HG03196 (cell line): ENCODE results near the gene LRRC49.
"Not testable (repeated sequence)": the region's sequence is repeated elsewhere in the genome, so short reads cannot be mapped to it uniquely, and the experiment has no call there.

Experiments used
- ATAC-seq: cut with Tn5 transposase; IDR thresholded peaks from one replicate; pipeline ENCODE4 v1.9.1; 2021; ENCODE audit not compliant: unreplicated experiment

The LRRC49 gene

DNA sequence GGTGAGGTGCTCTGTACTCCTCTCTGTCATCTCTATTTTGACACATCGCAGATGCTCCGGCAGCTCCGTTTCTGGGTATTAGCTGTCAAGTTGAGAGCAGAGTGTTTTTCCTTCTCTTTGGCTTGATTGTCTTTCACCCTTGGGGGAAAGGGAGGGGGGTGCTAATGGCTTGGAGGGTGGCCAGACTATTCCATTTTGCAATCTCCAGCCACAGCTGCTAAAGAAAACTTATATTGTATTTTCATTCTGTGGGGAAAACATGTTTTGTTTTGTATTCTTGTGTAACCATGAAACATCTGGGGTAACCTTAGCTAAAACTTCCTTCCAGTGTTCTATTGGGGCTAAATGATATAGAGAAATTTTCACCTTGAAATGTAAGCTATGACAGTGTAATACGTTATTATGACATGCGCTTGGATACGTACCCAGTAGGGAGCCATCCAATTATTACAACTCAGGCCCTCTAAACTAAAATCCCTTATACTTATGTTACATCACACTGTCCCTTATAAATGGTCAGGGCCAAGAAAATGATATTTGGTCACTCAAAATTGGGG, 24.6 kb upstream of the LRRC49 start:
- ATAC-seq = no peak

DNA sequence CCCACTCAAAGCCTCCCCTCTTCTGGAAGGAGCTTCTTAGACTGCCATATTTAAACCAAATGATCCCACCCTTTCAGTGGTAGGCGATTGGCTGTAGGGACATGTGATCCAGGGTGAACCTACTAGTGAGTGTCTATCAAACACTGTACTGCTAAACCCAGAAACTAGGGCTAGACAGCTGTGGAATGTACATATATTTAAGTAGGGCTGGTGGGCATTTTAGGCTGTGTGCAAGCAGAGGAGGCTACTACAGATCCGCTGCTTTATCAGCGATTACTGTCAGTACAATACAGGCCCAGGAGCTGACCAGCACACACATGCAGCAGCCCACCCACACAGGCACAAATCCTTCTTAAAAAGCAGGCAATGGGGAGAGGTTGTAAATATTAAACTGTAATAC, 23.3 kb upstream of the LRRC49 start:
- no peak for ATAC-seq

DNA sequence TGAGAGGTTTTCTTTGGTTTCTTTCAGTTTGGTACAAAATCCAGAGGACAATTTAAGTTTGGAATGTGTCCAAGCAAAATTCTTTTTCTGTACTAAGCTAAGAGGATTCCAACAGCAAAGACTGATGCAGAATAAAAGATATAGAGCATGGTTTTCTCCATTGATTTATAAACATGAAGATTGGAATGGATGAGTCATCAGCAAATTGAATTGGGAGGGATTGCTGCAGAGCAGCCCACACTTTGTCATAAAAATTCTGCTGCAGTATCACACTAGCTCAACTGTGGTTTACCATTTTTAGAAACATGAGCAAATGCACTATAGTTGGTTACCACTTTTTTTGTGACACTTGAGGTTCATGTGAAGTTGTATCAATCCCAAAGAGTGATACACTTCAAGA, 22.6 kb upstream of the LRRC49 start:
- no peak for ATAC-seq

DNA sequence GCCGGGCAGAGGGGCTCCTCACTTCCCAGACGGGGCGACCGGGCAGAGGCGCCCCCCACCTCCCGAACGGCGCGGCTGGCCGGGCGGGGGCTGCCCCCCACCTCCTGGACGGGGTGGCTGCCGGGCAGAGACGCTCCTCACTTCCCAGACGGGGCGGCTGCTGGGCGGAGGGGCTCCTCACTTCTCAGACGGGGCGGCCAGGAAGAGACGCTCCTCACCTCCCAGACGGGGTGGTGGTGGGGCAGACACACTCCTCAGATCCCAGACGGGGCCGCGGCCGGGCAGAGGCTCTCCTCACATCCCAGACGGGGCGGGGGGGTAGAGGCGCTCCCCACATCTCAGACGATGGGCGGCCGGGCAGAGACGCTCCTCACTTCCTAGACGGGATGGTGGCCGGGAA, 21.1 kb upstream of the LRRC49 start:
- ATAC-seq = not testable (repeated sequence)

DNA sequence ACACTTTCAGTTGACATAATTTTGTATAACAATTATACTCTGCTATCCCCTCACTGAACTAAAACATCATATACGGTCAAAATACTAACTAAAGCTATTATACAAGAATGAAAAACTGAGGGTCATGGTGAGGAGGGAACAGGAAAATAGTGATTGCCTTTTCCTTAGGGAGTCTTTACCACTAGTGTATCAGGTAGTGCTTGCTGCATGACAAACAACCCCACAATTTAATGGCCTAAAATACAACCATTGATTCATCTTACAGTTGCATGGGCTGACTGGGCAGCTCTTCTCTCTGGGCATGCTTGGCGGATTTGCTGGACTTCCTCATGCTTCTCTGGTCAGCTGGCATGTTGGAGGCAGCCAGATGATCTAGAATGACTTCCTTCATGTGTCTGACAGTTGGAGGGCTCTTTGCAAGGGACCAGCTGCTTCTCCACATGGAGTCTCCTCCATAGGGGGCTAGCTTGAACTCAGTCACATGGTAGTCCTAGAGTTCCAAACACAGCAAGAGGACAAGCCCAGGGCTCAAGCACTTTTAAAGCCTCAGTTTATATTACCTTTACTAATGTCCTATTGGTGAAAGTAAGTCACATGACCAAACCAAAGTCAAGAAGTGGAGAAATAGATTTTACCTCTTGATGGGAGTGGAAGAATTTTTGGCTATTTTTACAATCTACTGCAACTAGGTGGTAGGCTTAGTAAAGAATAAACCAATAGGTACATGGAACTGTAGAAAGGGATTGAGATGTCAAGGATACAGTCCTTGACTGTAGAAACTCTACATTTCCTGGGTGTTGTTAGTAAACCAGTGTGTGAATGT, 19.2 kb upstream of the LRRC49 start:
- no peak for ATAC-seq

DNA sequence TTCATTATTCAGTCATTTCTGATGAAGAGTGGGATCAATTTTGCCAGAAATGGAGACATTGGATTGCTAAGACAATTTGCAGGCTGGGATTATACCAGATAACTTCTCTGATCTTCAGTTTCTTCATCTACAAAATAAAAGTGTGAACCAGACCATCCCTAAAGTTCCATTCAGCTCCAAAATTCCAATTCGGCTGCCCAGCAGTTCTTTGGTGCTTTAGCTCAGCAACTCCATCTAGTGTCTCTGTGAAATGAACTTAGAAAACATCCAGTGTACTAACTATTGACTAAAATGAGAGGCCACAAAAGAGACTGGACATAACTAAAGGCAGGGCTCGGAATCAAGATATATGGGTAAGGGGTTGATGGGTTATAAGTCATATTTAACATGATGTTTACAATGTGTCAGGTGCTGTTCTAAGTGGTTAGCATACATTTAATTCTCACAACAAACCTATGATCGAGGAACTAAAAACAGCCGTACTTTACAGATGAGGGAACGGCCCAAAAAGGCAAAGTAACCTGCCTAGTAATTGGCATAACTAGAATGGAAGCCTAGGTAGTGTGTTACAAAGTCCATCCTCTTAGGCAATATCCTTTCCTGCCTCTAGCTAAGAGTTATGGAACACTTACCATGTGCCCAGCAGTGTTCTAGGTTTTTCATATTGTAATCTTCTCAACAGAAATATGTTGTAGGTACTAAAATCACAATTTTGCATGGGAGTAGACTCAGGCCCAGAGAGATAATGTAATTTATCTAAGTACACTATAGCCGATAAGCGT, 17.4 kb upstream of the LRRC49 start:
- ATAC-seq = no peak

DNA sequence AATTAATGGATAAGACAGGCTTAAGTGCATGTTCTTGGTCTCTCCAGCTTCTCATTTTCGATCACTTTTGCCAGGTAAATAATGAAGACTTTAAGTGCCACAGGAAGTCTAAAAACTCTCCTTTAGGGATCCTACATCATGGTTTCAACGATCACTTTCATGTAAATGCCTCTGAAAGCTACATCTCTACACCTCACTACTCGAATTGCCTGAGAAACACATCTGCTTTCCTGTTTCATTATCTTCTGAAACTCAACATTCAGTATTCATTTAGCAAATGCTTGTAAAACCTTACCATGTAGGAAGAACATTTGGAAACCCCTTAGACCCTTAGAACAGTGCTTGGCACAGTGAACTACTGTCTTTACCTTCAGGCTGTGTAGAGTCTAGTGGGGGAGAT, 16.6 kb upstream of the LRRC49 start:
- ATAC-seq = no peak

DNA sequence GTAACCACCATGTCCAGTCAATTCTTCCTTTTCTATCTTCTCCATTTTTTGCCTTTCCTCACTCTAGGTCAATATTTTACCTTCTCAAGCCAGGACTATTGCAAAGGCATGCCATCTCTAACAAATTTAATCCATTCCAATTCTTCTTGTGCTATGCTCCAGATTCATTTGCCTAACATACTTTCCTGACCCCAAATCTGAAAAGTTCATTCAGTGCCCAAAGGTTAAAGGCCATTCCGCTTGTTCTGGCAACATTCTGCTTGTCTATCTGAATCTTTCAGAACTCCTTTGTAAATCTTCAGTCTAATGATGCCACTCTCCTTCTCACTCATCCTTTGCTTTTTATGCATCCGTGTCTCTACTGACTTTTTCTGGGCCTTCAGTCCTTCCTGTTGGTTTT, 15.9 kb upstream of the LRRC49 start:
- ATAC-seq = no peak

DNA sequence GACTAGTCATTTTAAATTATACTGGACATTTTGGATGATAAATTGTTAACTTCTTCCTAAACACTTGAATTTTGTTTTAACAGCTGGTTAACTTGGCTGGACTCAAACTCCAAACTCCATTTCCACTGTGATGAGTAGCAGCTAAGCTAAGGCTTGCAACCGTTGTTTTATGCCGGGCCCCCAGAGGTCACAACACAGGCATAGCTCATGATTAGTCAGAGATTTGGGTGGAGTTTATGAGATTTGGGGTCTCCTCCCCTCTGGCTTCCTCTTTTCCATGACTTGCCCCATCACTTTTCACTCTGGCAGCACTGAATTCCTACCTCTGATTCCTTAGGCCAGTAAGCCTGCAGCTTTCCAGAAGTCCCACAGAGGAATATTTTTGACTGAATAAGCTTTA, 13.2 kb upstream of the LRRC49 start:
- ATAC-seq = no peak

DNA sequence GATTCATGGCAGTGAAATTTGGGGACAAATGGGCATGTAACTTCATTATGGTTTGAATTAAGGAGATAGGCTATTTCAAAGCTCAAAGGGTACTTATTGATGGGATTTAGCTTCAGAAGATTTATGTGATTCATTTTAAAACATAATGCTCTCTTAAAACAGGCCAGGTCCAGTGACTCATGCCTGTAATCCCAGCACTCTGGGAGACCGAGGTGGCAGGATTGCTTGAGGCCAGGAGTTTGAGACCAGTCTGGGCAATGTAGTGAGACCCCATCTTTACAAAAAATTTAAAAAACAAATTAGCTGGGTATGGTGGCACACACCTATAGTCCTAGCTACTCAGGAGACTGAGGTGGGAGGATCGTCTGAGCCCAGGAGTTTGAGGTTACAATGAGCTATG, 11.8 kb upstream of the LRRC49 start:
- no peak for ATAC-seq

DNA sequence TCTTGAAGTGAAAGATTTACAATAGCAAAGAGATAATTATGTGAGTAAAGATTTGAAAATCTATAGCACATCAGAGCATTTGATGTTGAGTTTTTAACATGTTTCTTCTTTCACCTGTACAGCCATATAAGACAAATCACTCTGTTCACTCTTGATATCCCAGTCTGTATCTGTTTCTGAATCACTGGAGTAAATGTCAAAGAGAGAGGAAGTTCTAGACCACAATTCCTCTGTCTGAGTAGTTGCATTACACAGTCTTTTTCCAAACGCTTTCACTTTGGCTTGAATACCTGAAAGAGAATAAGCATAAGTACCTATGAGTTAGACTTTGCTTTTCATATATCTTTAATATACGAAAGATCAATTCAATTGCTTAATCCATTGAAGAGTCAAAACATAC, 10.3 kb upstream of the LRRC49 start:
- no peak for ATAC-seq

DNA sequence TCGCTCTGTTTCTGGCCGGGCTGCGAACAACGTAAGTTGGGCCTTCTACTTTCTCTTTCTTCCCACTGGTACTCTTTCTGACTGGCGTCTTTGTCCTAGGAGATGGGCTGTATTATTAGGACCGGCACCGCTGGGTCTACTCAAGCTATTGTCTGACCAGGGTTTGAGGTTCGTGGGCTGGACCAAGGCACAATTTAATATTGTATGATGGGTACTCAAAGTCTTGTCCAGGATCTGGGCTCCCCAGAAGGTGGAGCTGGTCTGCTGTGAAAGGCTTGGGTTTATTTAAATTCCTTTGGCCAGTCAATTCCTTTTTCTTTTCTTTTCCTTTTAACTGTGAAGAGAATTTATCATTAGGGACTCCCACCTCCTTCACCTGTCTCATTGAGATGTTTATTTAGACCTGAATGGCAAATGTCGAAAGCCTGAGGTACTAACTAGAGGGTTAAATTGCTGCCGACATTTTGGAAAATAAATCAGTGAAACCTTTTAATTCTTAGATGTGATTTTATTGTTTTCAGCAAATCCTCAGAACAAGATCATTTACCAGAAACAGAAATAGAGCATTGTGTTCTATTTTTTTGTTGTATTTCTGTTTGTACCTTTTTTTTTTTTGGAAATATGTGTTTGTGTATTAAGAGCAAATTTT, 410 bp downstream of the LRRC49 start:
- ATAC-seq = no peak

DNA sequence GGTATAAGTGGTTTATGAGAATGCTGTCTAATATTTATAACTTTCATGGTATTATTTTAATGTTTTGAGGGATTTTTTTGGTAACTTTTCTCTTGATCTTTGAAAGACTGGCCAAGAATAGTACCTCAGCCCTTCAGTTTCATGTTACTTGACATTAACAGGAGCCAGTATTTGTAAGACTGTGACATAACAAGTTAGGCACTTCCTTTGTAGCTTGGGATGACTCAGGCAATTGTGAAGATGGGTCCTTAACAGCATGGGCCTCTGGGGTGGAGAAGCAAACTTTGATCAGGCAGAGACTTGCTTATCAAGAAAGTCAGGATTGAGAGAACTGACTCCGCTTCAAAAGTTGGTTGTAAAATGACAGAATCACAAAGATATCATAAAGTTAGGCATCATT, 9.5 kb downstream of the LRRC49 start:
- no peak for ATAC-seq

DNA sequence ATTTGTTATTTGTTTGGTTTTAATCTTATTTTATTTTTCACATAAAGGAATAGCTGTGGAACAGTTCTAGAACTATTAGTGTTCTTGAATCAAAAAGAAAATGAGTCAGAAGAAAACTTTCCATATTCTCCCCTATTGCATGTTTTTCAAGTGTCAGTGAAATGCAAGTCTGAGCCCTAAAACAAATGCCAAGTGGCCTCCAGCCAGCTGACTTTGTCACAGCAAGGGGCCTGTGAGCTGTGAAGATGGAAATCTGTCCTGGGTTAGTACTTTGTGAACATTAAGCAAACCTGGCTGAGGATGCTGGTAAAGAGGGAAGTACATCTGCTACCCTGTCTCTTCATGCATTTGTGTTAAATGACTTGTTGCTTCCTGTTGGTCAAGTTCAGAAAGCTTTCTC, 14.2 kb downstream of the LRRC49 start:
- ATAC-seq = no peak

DNA sequence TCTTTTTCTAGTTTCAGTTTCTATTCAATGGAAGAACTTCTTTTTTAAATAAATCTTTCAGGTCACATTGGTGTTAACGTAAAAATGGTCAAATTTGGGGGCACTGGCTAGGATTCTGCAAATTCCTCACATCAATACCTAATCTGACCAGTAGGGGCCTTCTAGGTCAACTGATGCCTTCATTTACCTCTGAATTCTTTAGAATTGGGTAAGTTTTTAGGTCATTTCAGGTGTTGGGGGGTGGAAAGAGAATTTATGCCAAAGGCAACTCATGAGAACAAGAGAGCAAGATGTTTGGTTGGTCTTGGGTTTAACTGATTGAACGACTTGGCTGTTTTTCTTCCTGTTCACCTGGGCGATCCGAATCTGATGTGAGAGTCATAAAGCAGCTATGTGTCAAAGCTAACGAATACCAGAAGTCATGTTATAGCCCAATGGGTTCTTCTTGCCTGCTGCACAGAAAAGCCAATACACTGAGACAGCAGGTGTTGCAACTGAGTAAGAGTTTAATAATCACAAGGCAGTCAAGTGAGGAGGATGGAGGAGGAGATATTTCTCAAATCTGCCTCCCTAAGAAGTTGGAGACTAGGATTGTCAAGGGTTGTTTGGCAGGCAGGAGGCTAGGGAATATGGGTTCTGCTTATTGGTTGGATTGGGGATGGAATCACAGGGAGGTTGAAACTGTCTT, 15.3 kb downstream of the LRRC49 start:
- ATAC-seq = no peak

DNA sequence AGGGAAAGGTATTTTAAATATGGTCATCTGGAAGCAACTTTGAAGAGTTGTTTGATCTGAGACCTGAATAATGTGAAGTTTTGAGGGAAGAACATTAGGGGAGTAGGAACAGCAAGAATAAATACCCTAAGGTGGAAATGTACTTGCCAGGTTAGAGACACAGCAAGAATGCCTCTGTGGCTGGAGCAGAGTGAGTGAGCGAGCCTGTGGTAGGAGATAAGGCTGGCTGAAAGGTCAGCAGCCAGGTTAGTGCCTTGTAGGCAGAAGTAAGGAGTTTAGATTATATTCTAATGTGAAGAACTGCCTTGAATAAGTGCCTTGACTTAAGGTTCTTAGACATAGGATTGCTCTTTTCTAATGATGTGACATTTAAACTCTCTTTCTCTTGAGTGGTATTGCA, 18.3 kb downstream of the LRRC49 start:
- ATAC-seq = no peak

DNA sequence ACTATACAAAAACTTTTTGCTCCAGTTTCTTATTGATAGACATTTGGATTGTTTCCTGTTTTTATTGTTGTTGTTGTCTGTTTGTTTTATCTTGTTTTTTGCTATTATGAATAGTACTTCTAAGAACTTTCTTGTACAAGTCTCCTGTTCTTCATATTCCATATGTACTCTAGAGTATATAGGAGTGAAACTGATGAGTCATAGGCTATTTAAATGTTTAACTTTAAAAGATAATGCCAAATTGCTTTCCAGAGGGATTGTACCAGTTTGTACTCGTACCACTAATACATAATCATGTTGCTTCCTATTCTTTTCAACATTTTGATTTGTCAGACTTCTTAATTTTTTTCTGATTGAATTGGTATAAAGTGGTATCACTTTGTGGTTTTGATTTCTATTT, 19.6 kb downstream of the LRRC49 start:
- ATAC-seq = no peak

DNA sequence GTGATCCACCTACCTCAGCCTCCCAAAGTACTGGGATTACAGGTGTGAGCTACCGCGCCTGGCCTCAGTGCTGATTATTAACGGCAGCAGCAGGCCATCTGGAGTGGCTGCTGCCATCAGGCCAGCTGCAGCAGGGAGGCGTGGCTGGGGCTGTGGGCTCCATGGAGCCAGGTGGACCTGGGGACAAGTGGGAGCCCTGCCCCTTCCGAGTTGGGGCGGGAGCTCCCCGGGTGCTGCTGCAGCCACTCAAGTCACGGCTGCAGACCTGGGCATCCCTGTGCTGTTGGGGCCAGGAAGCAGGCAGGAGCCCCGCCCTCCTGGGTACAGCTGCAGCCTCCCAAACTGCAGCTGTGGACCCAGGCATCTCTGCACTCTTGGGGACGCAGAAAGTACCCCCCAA, 23.9 kb downstream of the LRRC49 start:
- ATAC-seq = no peak

DNA sequence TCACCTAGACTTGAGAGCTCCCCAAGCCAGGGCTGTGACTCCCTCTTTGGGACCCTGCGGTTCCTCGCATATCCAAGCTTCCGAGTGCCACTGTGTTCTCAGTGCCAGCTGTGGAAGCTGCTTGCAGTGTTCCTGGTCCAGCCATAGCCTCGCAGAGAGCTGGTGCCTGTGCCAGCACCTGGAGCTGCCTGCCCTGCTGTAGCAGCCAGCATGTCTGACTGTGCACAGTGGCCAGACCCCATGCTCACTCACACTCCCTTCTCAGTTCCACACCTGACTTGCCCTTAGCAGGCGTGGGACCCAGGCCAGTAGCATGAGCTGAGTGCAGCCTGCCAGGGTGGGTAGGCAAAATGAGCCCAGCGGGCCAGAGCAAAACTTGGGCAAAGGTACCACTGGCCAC, 25.3 kb downstream of the LRRC49 start:
- ATAC-seq = no peak

DNA sequence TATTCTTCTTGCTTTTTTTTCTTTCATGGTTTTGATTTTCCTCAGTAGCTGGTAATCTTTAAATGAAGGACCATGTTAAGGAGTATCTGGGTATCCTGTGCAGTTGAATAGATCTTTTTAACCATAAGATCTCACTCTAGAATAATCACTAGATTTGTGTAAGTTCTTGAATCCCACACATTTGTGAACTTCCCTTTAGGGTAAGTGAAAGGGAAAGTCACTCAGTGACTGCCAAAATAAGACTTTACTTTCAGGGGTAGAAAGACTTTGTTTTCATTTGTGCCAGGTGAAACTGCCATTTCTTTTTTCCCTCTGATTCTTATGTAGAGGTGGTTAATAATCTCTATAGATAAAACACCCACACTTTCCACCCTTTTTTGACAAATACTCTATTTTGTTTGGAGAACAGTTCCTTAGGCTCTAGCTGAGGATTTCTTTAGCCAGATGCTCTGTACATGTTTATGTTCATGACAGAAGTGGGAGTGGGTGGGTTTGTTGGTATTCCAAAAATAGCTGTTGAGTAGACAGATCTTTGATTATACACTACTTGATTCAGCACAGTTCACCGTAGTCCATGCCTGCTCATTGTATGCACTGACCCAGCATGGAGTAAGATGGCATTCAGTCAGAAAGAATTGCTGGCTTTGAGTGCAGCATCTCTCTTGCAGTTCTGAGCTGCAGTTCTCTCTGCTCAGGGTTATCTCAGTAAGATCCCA, 28.5 kb downstream of the LRRC49 start:
- no peak for ATAC-seq

DNA sequence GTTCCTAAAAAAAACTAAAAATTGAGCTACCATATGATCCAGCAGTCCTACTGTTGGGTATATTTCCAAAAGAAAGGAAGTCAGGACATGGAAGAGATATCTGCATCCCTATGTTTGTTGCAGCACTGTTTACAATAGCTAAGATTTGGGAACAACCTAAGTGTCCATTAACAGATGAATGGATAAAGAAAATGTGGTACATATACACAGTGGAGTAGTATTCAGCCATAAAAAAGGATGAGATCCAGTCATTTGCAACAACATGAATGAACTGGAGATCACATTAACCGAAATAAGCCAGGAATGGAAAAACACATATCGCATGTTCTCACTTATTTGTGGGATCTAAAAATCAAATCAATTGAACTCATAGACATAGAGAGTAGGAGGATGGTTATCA, 29.5 kb downstream of the LRRC49 start:
- ATAC-seq = no peak
